HepG2 (cell line): ENCODE results near the gene SUSD3. TPM values are rescaled to one million over a fixed set of nuclear protein-coding genes. Genes with fewer than 3 reads are reported as not detected.

Experiments
- ATF7-NPFF ChIP-seq: sonication (generic); formaldehyde crosslinking; IDR thresholded peaks from 2 replicates; pipeline ENCODE4 v1.8.1; 2023; ENCODE audit warnings: mild to moderate bottlenecking, low read depth, missing genetic modification reagents, moderate library complexity
- MXD3 ChIP-seq: IDR thresholded peaks from 2 replicates; pipeline ENCODE4 v1.6.1; 2016; ENCODE audit warnings: mild to moderate bottlenecking, missing biosample characterization, missing genetic modification reagents
- RCOR2 ChIP-seq: IDR thresholded peaks from 2 replicates; pipeline ENCODE4 v1.6.1; 2016; ENCODE audit warnings: missing biosample characterization, missing genetic modification reagents
- REST ChIP-seq, 2 experiments: IDR thresholded peaks; 2 replicates each; pipeline ENCODE4 v1.6.1; 2011 to 2012; ENCODE audit warnings: low read length in 2 of 2, borderline replicate concordance in 1 of 2, low read depth in 1 of 2, mild to moderate bottlenecking in 1 of 2, moderate library complexity in 1 of 2
- RXRB ChIP-seq: IDR thresholded peaks from 2 replicates; pipeline ENCODE4 v1.6.1; 2016; ENCODE audit warnings: borderline replicate concordance, missing genetic modification reagents, missing compliant biosample characterization
- ZFP37 ChIP-seq: sonication (generic); formaldehyde crosslinking; IDR thresholded peaks from 2 replicates; pipeline ENCODE4 v1.4.0; 2020; ENCODE audit warnings: missing genetic modification reagents, borderline replicate concordance
- ZKSCAN8 ChIP-seq: IDR thresholded peaks from 2 replicates; pipeline ENCODE4 v1.6.1; 2016; ENCODE audit warnings: borderline replicate concordance, missing genetic modification reagents, missing compliant biosample characterization
- ZNF557 ChIP-seq: sonication (generic); formaldehyde crosslinking; IDR thresholded peaks from 2 replicates; pipeline ENCODE4 v1.4.0; 2020; ENCODE audit warnings: missing genetic modification reagents
- ZSCAN29 ChIP-seq: sonication (generic); formaldehyde crosslinking; conservative IDR thresholded peaks from 2 replicates; pipeline ENCODE4 v1.4.0; 2020; ENCODE audit warnings: mild to moderate bottlenecking, missing genetic modification reagents
- polyA plus RNA-seq, 8 experiments: library from polyadenylated mRNA; depleted of rRNA in 3 of 8; stranded (reverse) in 7 of 8; unstranded in 1 of 8; fragments of >200 nt; fragmentation: Illumina TruSeq in 4 of 8; extraction: Trizol in 4 of 8; gene quantifications; 2 replicates each; pipeline versions ENCODE4 v1.2.1 to v1.2.3, GENCODE V29; 2011 to 2016; ENCODE audit warnings: low read depth in 4 of 8, missing spikeins in 1 of 8, mixed read lengths in 1 of 8; ENCODE audit not compliant: insufficient read depth in 1 of 8
- total RNA-seq, 5 experiments: library from RNA; depleted of rRNA; stranded (reverse); fragments of >200 nt; fragmentation: Illumina TruSeq; extraction: Trizol; gene quantifications; 2 replicates each; pipeline ENCODE4 v1.2.3, GENCODE V29; 2016; ENCODE audit warnings: low read depth in 1 of 5
- TF ChIP-seq, protein P1 (sequence below): sonication (generic); formaldehyde crosslinking; IDR thresholded peaks from 2 replicates; pipeline ENCODE4 v1.4.0; 2020; ENCODE audit warnings: mild to moderate bottlenecking, low read depth, missing genetic modification reagents
- TF ChIP-seq, protein P2 (sequence below): sonication (generic); formaldehyde crosslinking; IDR thresholded peaks from 2 replicates; pipeline ENCODE4 v1.4.0; 2020; ENCODE audit warnings: missing genetic modification reagents
- TF ChIP-seq, protein P3 (sequence below): sonication (generic); formaldehyde crosslinking; IDR thresholded peaks from 2 replicates; pipeline ENCODE4 v1.4.0; 2020; ENCODE audit warnings: missing genetic modification reagents, borderline replicate concordance
- TF ChIP-seq, protein P4 (sequence below): sonication (generic); formaldehyde crosslinking; conservative IDR thresholded peaks from 2 replicates; pipeline ENCODE4 v1.8.1; 2023; ENCODE audit warnings: missing genetic modification reagents
- TF ChIP-seq, protein P5 (sequence below): sonication (generic); formaldehyde crosslinking; IDR thresholded peaks from 2 replicates; pipeline ENCODE4 v1.4.0; 2020; ENCODE audit warnings: missing genetic modification reagents, borderline replicate concordance

Gene SUSD3
- total and polyA plus RNA-seq, 2 of the 13 experiments (the other 11 are each of a cell fraction or from before 2014, with no cell fraction given) = 7.0 to 9.1 TPM

DNA sequence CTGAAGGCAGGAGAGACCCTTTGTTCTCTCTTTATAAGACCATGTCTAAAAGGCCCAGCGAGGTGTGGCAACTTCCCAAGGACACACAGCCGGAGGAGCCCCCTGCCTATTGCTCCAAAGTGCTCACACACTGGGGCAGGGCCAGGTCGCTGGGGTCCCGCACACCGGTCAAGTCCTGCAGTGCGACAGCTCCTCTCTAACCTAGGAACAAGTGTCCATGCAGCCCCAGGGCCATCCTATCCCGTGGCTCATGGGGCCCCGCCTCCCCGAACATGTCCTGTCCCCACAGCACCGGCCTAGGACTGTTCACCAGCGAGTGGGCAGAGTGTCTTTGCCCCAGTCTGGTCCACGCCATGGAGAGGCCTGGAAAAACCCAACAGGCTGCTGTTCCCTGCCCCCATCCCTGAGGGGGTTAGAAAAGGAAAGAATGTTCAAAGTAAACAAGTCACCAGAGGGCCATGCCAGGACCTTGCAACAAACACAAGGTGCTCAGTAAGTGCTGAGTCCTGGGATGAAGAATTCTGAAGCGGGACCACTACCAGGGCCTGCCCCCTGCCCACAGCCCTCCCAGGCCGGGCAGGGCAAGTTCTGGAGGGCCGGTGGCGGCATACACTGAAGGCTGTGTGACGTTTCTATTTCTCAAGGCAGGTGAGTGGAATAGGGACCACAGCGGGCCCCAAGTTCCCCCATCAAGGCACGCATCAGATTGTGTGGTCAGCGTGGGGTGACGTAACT, 74.6 kb downstream of the SUSD3 start (continued):
- TF ChIP-seq, protein P1, sequence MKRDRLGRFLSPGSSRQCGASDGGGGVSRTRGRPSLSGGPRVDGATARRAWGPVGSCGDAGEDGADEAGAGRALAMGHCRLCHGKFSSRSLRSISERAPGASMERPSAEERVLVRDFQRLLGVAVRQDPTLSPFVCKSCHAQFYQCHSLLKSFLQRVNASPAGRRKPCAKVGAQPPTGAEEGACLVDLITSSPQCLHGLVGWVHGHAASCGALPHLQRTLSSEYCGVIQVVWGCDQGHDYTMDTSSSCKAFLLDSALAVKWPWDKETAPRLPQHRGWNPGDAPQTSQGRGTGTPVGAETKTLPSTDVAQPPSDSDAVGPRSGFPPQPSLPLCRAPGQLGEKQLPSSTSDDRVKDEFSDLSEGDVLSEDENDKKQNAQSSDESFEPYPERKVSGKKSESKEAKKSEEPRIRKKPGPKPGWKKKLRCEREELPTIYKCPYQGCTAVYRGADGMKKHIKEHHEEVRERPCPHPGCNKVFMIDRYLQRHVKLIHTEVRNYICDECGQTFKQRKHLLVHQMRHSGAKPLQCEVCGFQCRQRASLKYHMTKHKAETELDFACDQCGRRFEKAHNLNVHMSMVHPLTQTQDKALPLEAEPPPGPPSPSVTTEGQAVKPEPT (CRISPR knock-in tag) = no peak; the same call in 1 of the 2 replicates
- TF ChIP-seq, protein P2, sequence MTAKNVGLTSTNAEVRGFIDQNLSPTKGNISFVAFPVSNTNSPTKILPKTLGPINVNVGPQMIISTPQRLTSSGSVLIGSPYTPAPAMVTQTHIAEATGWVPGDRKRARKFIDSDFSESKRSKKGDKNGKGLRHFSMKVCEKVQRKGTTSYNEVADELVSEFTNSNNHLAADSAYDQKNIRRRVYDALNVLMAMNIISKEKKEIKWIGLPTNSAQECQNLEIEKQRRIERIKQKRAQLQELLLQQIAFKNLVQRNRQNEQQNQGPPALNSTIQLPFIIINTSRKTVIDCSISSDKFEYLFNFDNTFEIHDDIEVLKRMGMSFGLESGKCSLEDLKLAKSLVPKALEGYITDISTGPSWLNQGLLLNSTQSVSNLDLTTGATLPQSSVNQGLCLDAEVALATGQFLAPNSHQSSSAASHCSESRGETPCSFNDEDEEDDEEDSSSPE (CRISPR knock-in tag) = no peak
- TF ChIP-seq ATF7-NPFF (CRISPR knock-in tag) = no peak
- TF ChIP-seq RXRB (CRISPR knock-in tag) = peak; percentile 14; the same call in 1 of the 2 replicates
- no peak for TF ChIP-seq ZNF557 (CRISPR knock-in tag)
- TF ChIP-seq ZKSCAN8 (CRISPR knock-in tag) = peak; percentile 99
- 0 out of 2 replicates have a peak, but pooled peaks have one; percentile 55 for TF ChIP-seq ZFP37
- TF ChIP-seq MXD3 = 0 out of 2 replicates have a peak, but pooled peaks have one; percentile 4
- no peak for TF ChIP-seq ZSCAN29
- TF ChIP-seq, protein P3, sequence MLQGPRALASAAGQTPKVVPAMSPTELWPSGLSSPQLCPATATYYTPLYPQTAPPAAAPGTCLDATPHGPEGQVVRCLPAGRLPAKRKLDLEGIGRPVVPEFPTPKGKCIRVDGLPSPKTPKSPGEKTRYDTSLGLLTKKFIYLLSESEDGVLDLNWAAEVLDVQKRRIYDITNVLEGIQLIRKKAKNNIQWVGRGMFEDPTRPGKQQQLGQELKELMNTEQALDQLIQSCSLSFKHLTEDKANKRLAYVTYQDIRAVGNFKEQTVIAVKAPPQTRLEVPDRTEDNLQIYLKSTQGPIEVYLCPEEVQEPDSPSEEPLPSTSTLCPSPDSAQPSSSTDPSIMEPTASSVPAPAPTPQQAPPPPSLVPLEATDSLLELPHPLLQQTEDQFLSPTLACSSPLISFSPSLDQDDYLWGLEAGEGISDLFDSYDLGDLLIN = 0 out of 2 replicates have a peak, but pooled peaks have one; percentile 49
- TF ChIP-seq, protein P4, sequence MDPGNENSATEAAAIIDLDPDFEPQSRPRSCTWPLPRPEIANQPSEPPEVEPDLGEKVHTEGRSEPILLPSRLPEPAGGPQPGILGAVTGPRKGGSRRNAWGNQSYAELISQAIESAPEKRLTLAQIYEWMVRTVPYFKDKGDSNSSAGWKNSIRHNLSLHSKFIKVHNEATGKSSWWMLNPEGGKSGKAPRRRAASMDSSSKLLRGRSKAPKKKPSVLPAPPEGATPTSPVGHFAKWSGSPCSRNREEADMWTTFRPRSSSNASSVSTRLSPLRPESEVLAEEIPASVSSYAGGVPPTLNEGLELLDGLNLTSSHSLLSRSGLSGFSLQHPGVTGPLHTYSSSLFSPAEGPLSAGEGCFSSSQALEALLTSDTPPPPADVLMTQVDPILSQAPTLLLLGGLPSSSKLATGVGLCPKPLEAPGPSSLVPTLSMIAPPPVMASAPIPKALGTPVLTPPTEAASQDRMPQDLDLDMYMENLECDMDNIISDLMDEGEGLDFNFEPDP (CRISPR knock-in tag) = 0 out of 2 replicates have a peak, but pooled peaks have one; percentile 62
- TF ChIP-seq RCOR2 (CRISPR knock-in tag) = no peak
- TF ChIP-seq, protein P5, sequence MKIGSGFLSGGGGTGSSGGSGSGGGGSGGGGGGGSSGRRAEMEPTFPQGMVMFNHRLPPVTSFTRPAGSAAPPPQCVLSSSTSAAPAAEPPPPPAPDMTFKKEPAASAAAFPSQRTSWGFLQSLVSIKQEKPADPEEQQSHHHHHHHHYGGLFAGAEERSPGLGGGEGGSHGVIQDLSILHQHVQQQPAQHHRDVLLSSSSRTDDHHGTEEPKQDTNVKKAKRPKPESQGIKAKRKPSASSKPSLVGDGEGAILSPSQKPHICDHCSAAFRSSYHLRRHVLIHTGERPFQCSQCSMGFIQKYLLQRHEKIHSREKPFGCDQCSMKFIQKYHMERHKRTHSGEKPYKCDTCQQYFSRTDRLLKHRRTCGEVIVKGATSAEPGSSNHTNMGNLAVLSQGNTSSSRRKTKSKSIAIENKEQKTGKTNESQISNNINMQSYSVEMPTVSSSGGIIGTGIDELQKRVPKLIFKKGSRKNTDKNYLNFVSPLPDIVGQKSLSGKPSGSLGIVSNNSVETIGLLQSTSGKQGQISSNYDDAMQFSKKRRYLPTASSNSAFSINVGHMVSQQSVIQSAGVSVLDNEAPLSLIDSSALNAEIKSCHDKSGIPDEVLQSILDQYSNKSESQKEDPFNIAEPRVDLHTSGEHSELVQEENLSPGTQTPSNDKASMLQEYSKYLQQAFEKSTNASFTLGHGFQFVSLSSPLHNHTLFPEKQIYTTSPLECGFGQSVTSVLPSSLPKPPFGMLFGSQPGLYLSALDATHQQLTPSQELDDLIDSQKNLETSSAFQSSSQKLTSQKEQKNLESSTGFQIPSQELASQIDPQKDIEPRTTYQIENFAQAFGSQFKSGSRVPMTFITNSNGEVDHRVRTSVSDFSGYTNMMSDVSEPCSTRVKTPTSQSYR (CRISPR knock-in tag) = peak; percentile 86
- 0 out of 4 replicates have a peak, but pooled peaks of 1 of the 2 experiments have one; percentile 9 for TF ChIP-seq REST (IDR thresholded peaks at IDR 0.05; ENCODE audit: borderline replicate concordance in 1 of 2, low read depth in 1 of 2, low read length in 2 of 2)
